IMR-90 (cell line): ENCODE measurements around the gene PIK3C2B. TPM values are rescaled to one million over a fixed set of nuclear protein-coding genes. Genes with fewer than 3 reads are reported as not detected.

Experiments used
- ATAC-seq: fragments of 200-7000 bp; cut with Tn5 transposase; 2 replicates; pipeline ENCODE4 v1.9.1; 2020; ENCODE audit warnings: low read depth, mild to moderate bottlenecking, moderate library complexity
- BruUV-seq: library from RNA; stranded (reverse); fragments of 400-500 nt; replicated peaks from 2 replicates; lab custom pipeline; 2021; lab: Mats Ljungman, UMichigan
- CTCF ChIA-PET: fragments of 300-600 bp; formaldehyde crosslinking; extraction: SDS; loops from one replicate; lab custom pipeline; 2021; ENCODE audit warnings: antibody characterized with exemption; lab: Yijun Ruan, JAX
- POLR2A ChIA-PET: fragments of 300-600 bp; sonication (Branson Sonifier 250); formaldehyde crosslinking; loops from one replicate; lab custom pipeline; 2022; ENCODE audit warnings: antibody characterized with exemption; ENCODE audit not compliant: unreplicated experiment; lab: Charles Lee
- DNase-seq: peaks from one replicate; pipeline ENCODE4 v3.0.0; 2013
- H2AFZ ChIP-seq: replicated peaks from 2 replicates; pipeline ENCODE3; 2013; ENCODE audit warnings: low read length, mild to moderate bottlenecking; ENCODE audit not compliant: poor library complexity
- H2AK5ac ChIP-seq: 2 replicates; pipeline ENCODE4 v1.6.1; 2013; ENCODE audit warnings: low read depth, low read length, inconsistent platforms
- H2AK9ac ChIP-seq: replicated peaks from 2 replicates; pipeline ENCODE3; 2013; ENCODE audit warnings: mild to moderate bottlenecking, low read depth, low read length, moderate library complexity; ENCODE audit not compliant: poor library complexity
- H2BK120ac ChIP-seq: 2 replicates; pipeline ENCODE4 v1.6.1; 2013; ENCODE audit warnings: low read depth, low read length, inconsistent platforms
- H2BK15ac ChIP-seq: 3 replicates; pipeline ENCODE4 v1.6.1; 2013; ENCODE audit warnings: low read depth, low read length, inconsistent platforms
- H2BK20ac ChIP-seq: 2 replicates; pipeline ENCODE4 v1.6.1; 2013; ENCODE audit warnings: low read depth, mild to moderate bottlenecking, inconsistent platforms, low read length, moderate library complexity
- H2BK5ac ChIP-seq: 2 replicates; pipeline ENCODE4 v1.6.1; 2013; ENCODE audit warnings: mild to moderate bottlenecking, low read depth, low read length, inconsistent platforms; ENCODE audit not compliant: poor library complexity, severe bottlenecking
- H3K14ac ChIP-seq: replicated peaks from 2 replicates; pipeline ENCODE4 v1.6.1; 2013; ENCODE audit warnings: low read depth, low read length, inconsistent platforms
- H3K18ac ChIP-seq: 2 replicates; pipeline ENCODE4 v1.6.1; 2013; ENCODE audit warnings: low read depth, low read length, control low read depth
- H3K23ac ChIP-seq: 2 replicates; pipeline ENCODE4 v1.6.1; 2013; ENCODE audit warnings: low read depth, low read length, inconsistent platforms
- H3K27ac ChIP-seq: 2 replicates; pipeline ENCODE4 v1.5.1; 2013; ENCODE audit warnings: mild to moderate bottlenecking, control low read depth, low read length; ENCODE audit not compliant: insufficient read depth
- H3K27me3 ChIP-seq: 2 replicates; pipeline ENCODE4 v1.6.1; 2013; ENCODE audit warnings: low read length; ENCODE audit not compliant: control insufficient read depth, insufficient read depth
- H3K36me3 ChIP-seq: 2 replicates; pipeline ENCODE4 v1.6.1; 2013; ENCODE audit warnings: low read length, mixed read lengths; ENCODE audit not compliant: control insufficient read depth, insufficient read depth
- H3K4ac ChIP-seq: 2 replicates; pipeline ENCODE4 v1.6.1; 2013; ENCODE audit warnings: low read depth, low read length, inconsistent platforms
- H3K4me1 ChIP-seq: 2 replicates; pipeline ENCODE4 v1.6.1; 2013; ENCODE audit warnings: low read length, mixed read lengths; ENCODE audit not compliant: control insufficient read depth, insufficient read depth
- H3K4me2 ChIP-seq: 2 replicates; pipeline ENCODE4 v1.6.1; 2013; ENCODE audit warnings: low read depth, mild to moderate bottlenecking, control low read depth, low read length, moderate library complexity
- H3K4me3 ChIP-seq: 2 replicates; pipeline ENCODE4 v1.5.1; 2013; ENCODE audit warnings: low read depth, mild to moderate bottlenecking, control low read depth, low read length, moderate library complexity; ENCODE audit not compliant: insufficient read depth
- H3K56ac ChIP-seq: 2 replicates; pipeline ENCODE4 v1.6.1; 2013; ENCODE audit warnings: low read length, inconsistent platforms; ENCODE audit not compliant: insufficient read depth; ENCODE audit errors: extremely low read depth
- H3K79me1 ChIP-seq, 2 experiments: 2 replicates each; pipeline ENCODE4 v1.6.1; 2013; ENCODE audit warnings: low read length in 2 of 2, inconsistent platforms in 1 of 2, low read depth in 1 of 2
- H3K9ac ChIP-seq: 2 replicates; pipeline ENCODE4 v1.6.1; 2013; ENCODE audit warnings: low read depth, low read length, control low read depth
- H3K9me1 ChIP-seq: 2 replicates; pipeline ENCODE4 v1.6.1; 2013; ENCODE audit warnings: low read length, inconsistent platforms; ENCODE audit not compliant: insufficient read depth
- H3K9me3 ChIP-seq: 2 replicates; pipeline ENCODE4 v1.6.1; 2013; ENCODE audit warnings: low read length; ENCODE audit not compliant: control insufficient read depth, insufficient read depth
- H4K20me1 ChIP-seq: 2 replicates; pipeline ENCODE4 v1.6.1; 2013; ENCODE audit warnings: low read length, inconsistent platforms; ENCODE audit not compliant: insufficient read depth
- H4K5ac ChIP-seq: 2 replicates; pipeline ENCODE4 v1.6.1; 2013; ENCODE audit warnings: mild to moderate bottlenecking, low read depth, low read length, control low read depth
- H4K8ac ChIP-seq, 2 experiments: 2 replicates each; pipeline ENCODE4 v1.6.1; 2013; ENCODE audit warnings: low read depth in 2 of 2, low read length in 2 of 2, control low read depth in 1 of 2, inconsistent platforms in 1 of 2
- H4K91ac ChIP-seq: 2 replicates; pipeline ENCODE4 v1.6.1; 2013; ENCODE audit warnings: low read depth, low read length, inconsistent platforms; ENCODE audit not compliant: insufficient read depth
- CEBPB ChIP-seq: IDR thresholded peaks from 2 replicates; pipeline ENCODE4 v1.6.1; 2012; ENCODE audit warnings: low read depth, low read length, improper control_type of control experiment
- FOS ChIP-seq: fragments of 150-350 bp; IDR thresholded peaks from 2 replicates; pipeline ENCODE4 v1.6.1; 2016; ENCODE audit warnings: low read depth, low read length
- MAZ ChIP-seq: IDR thresholded peaks from 2 replicates; pipeline ENCODE4 v1.6.1; 2012; ENCODE audit warnings: low read depth, mild to moderate bottlenecking, low read length, improper control_type of control experiment, moderate library complexity, borderline replicate concordance
- RFX5 ChIP-seq: IDR thresholded peaks from 2 replicates; pipeline ENCODE4 v1.8.0; 2012; ENCODE audit warnings: low read depth, mild to moderate bottlenecking, low read length, moderate library complexity
- WGBS, 2 experiments: methylation state at CpG; one replicate each; pipeline versions ENCODE4 v1.1.5 to v1.1.7; 2013; ENCODE audit warnings: missing lambda C conversion rate in 2 of 2; ENCODE audit not compliant: insufficient read length in 1 of 2; ENCODE audit errors: extremely low coverage in 2 of 2; 5-methylcytosine and 5-hydroxymethylcytosine counted together
- dilution Hi-C: fragments of 300-500 bp; cut with HindIII; formaldehyde crosslinking; loops from one replicate; pipeline ENCODE4 v1.14.3; 2018; ENCODE audit warnings: low sequenced_read_pairs; ENCODE audit not compliant: unreplicated experiment
- in situ Hi-C: fragments of 300-500 bp; cut with MboI; formaldehyde crosslinking; loops from 3 replicates; pipeline ENCODE4 v1.14.3; 2019; ENCODE audit warnings: low sequenced_read_pairs, inconsistent platforms, mixed read lengths
- intact Hi-C: fragments of 100-400 bp; cut with micrococcal nuclease; formaldehyde crosslinking; loops from 2 replicates; pipeline ENCODE4 v1.10.0; 2022
- polyA plus RNA-seq, 3 experiments: library from polyadenylated mRNA; depleted of rRNA; stranded (reverse); fragments of >200 nt; gene quantifications; 2 replicates each; pipeline ENCODE4 v1.2.3, GENCODE V29; 2012; ENCODE audit warnings: low replicate concordance in 1 of 3
- total RNA-seq: library from RNA; depleted of rRNA; stranded (reverse); fragments of >200 nt; gene quantifications from 2 replicates; pipeline ENCODE4 v1.2.3, GENCODE V29; 2012

The PIK3C2B gene
- total and polyA plus RNA-seq, 2 of the 4 experiments (the other 2 are of a cell fraction), result 1.1 to 2.9 TPM

DNA sequence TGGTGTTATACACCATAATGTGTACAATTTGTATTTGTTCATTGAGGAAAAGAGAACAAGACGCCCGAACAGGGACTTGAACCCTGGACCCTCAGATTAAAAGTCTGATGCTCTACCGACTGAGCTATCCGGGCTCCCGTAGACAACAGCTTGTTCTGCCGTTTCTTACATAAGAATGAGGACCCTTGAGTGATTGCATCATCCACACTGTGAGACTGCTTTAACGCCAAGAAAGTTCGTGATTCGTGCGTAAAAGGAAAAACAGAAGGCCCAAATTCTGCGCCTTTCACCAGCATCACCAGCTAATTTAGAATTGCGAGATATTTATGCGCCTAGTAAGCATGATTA, 12.3 kb upstream of the PIK3C2B start:
- H3K4ac ChIP-seq, result peak overlapping the region; percentile 91
- peaks cover 3% of the 10 kb centered on the region; the same call in 1 of the 2 replicates for H4K20me1 ChIP-seq
- H4K91ac ChIP-seq, result peak overlapping the region; percentile 90; the same call in 1 of the 2 replicates
- no peaks in the 10 kb centered on the region for H3K9me3 ChIP-seq
- H3K27me3 ChIP-seq, result no peaks in the 10 kb centered on the region
- CTCF ChIA-PET, result interaction anchor here (0.6 to 2.7 kb wide), 5 partner anchors 11 to 609 kb away, joined by 3 to 9 read pairs (median 4); no protein-coding TSS in a partner anchor
- H3K9ac ChIP-seq, result peak overlapping the region; percentile 76
- peak; percentile 92 for DNase-seq
- no peak overlapping the region for H2BK15ac ChIP-seq
- peak overlapping the region; percentile 95 for H3K14ac ChIP-seq
- peak overlapping the region; percentile 13; the same call in 1 of the 2 replicates for H3K18ac ChIP-seq
- peak overlapping the region; percentile 84 for H2BK120ac ChIP-seq
- peak overlapping the region; percentile 67 for H3K4me2 ChIP-seq
- peak overlapping the region; percentile 97 for H3K56ac ChIP-seq
- H3K23ac ChIP-seq, result peak overlapping the region; percentile 94
- H3K4me3 ChIP-seq, result peak overlapping the region; percentile 48
- H3K79me1 ChIP-seq, result no peaks in the 10 kb centered on the region
- in situ Hi-C loops, result no loop called here
- ATAC-seq, result peak; percentile 89
- peak overlapping the region; percentile 1 to 94; a peak in 3 of 4 replicates for H4K8ac ChIP-seq
- 0 out of 2 replicates have a peak overlapping the region, but pooled peaks have one; percentile 6 for H4K5ac ChIP-seq
- no TSS peak for BruUV-seq
- peak overlapping the region; percentile 88 for H2AK9ac ChIP-seq
- no peaks in the 10 kb centered on the region for H3K4me1 ChIP-seq
- intact Hi-C loops, result loop anchor here (2.0 kb wide), 1 partner anchor 300 kb away; no protein-coding TSS in a partner anchor
- peak overlapping the region; percentile 98 for H2BK5ac ChIP-seq
- POLR2A ChIA-PET, result interaction anchor here (0.6 to 1.6 kb wide), 2 partner anchors 9 to 285 kb away, joined by 3 to 9 read pairs; partner anchors contain the start of gene MDM4
- no peak overlapping the region for H2AK5ac ChIP-seq
- H3K27ac ChIP-seq, result peak overlapping the region; percentile 49
- peak overlapping the region; percentile 90 for H2AFZ ChIP-seq
- H3K36me3 ChIP-seq, result no peaks in the 10 kb centered on the region
- dilution Hi-C loops, result no loop called here
- H2BK20ac ChIP-seq, result peak overlapping the region; percentile 67
- 0% methylated on average over 5 of the region's 13 CpGs; no CpG with 5 or more reads in 1 of the 2 experiments for WGBS, 2 experiments
- H3K9me1 ChIP-seq, result 0 out of 2 replicates have a peak, but pooled peaks cover 3% of the 10 kb centered on the region
- TF ChIP-seq FOS (peak; percentile 94), MAZ (no peak), RFX5 (no peak), CEBPB (peak; percentile 100)
